GM19372 (cell line): Measurements from ENCODE around the gene PRPSAP1.
"Not testable (repeated sequence)": the region's sequence is repeated elsewhere in the genome, so short reads cannot be mapped to it uniquely, and the experiment has no call there.

Experiments used
- ATAC-seq: cut with Tn5 transposase; IDR thresholded peaks from one replicate; pipeline ENCODE4 v1.9.1; 2021; ENCODE audit warnings: mild to moderate bottlenecking, low read depth, moderate library complexity; ENCODE audit not compliant: unreplicated experiment

PRPSAP1 gene

DNA sequence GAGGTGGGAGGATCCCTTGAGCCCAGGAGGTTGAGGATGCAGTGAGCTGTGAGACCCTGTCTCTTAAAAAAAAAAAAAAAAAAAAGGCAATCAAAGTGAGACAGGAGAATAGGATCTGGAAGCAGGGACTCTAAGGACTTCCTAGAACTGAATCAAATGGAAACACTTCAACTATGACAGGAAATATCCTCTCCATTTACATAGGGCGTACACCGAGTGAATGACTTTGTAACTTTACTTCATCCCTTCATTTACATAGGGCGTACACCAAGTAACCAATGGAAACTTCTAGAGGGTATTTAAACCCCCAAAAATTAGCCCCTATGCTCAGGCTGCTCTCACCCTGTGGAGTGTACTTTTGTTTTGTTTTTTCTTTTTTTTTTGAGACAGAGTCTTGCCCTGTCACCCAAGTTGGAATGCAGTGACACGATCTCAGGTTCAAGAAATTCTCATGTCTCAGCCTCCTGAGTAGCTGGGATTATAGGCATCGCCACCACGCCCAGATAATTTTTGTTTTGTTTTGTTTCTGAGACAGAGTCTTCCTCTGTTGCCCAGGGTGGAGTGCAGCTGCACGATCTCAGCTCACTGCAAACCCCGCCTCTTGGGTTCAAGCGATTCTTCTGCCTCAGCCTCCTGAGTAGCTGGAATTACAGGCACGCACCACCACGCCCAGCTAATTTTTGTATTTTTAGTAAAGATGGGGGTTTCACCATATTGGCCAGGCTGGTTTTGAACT, 9.6 kb upstream of the PRPSAP1 start:
- no peak for ATAC-seq

DNA sequence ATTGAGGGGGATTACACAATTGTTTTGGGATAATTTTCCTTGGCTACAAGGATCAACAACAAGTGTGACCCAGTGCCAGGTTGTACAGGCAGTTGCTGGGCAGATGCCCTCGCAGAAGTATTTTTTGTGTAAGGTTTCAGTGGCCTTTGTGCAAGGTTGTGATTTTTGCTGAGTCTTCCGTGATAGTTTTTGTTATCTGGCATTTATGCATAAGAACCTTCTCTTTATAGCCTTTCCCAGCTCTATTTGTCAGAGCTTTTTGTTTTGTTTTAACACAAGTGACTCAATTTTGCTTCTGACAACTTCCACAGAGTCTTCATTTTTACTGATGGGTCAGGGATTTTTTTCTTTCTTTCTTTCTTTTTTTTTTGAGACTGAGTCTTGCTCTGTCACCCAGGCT, 6.7 kb upstream of the PRPSAP1 start:
- ATAC-seq: no peak

DNA sequence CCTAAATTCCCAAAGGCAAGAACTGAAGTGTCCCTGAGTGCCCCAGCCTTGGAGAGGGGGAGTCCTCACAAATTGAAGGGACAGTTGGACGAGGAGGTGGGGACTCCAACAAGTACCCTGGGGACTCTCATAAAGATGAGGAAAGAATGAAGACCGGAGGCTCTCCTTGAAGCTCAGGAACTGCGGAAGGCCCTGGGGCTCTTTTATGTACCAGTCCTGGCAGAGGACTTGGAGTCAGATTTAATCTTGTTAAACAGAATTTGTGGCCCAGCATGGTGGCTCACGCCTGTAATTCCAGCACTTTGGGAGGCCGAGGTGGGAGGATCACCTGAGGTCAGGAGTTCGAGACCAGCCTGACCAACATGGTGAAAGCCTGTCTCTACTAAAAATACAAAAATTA, 6.1 kb upstream of the PRPSAP1 start:
- ATAC-seq: not testable (repeated sequence)

DNA sequence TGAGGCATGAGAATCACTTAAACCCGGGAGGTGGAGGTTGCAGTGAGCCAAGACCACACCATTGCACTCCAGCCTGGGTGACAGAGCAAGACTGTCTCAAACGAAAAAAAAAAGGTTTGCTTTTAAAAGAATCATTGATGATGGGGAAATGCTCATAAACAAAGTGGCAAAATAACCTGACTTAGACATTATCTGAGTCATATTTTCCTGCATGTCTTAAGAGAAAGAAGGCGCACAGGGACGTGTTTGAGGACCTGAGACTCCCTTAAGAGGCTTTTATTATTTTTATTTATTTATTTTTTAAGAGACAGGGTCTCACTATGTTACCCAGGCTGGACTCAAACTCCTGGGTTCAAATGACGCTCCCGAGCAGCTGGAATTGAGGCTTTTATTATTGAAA, 5.7 kb upstream of the PRPSAP1 start:
- no peak for ATAC-seq

DNA sequence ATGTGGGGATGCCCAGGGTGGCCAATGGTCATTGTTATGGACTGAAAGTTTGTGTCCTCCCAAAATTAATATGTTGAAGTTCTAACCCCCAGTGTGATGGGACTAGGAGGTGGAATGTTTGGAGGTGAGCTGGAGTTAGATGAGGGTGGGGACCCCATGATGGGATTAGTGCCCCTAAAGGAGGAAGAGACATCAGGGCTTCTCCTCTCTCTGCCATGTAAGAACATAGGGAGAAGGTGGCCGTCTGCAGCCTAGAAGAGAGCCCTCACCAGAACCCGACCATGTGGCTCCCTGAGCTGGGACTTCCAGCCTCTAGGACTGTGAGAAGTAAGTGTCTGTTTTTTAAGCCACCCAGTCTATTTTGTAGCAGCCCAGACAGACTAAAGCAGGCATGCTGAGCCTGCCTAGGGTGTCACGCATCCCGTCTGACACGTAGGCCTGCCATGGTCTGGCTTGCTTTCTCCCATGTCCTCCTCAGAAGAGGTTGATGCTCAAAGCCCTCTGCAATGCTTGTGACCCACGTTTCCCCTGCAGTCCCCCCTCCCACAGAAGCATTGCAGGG, 4.0 kb upstream of the PRPSAP1 start:
- ATAC-seq: no peak

DNA sequence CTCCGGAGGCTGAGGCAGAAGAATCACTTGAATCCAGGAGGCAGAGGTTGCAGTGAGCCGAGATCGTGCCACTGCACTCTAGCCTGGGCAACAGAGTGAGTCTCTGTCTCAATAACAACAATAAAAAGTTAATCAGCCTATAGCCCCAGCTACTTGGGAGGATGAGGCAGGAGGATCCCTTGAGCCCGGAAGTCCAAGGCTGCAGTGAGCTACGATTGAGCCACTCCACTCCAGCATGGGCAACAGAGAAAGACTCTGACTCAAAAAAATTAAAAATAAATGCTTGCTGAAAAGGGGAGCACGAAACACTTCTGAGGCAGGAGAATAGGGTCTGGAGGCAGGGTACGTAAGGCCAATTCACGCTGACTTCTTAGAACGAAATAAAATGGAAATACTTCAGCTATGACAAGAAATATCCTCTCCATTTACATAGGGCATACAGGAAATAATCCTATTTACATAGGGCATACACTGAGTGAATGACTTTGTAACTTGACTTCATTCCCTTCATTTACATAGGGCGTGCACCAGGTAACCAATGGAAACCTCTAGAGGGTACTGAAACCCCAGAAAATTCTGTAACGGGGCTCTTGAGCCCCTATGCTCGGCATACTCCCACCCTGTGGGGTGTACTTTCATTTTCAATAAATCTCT, 3.2 kb upstream of the PRPSAP1 start:
- ATAC-seq: no peak

DNA sequence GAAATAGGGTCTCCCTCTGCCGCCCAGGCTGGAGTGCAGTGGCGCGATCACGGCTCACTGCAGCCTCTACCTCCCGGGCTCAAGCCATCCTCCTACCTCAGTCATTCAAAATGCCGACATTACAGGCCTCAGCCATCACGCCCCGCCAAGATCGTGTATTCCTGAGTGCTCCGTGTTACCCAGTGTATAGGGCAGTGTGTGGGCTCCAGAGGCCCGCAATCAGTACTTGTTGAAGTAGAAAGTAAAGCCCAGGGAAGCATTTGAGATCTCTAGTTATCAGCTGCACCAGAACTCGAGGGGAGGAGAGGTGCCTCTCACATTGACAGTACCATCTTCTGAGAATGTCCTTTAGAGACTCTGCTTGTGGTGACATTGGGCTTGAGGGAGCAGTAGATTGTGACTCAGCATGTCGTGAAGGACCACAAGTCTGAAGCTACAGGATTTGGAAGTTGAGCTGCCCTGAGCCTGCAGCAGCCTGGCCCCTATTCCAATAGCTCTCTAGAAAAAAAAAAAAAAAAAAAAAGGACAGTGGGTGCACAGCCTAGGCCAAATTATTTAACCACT, 1.1 kb upstream of the PRPSAP1 start:
- ATAC-seq: no peak

DNA sequence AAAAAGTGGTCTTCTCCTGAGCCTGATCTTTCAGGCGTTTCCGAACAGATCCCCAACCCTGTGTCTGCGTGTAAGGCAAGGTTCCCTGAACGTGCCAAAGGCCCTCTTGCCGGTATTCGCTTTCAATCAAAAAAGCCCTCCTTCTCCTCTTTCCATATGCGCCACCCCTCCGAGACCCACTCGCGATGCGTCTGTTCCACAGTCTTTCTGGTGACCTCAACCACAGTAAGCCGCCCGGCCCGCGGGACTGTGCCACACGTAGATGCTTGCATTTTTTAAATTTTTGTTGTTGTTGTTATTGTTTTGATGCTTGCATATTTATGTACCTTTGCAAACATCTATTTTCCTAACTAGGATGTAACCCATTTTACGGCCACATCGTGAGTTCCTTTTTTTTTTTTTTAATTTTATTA, 607 bp upstream of the PRPSAP1 start:
- ATAC-seq: no peak

DNA sequence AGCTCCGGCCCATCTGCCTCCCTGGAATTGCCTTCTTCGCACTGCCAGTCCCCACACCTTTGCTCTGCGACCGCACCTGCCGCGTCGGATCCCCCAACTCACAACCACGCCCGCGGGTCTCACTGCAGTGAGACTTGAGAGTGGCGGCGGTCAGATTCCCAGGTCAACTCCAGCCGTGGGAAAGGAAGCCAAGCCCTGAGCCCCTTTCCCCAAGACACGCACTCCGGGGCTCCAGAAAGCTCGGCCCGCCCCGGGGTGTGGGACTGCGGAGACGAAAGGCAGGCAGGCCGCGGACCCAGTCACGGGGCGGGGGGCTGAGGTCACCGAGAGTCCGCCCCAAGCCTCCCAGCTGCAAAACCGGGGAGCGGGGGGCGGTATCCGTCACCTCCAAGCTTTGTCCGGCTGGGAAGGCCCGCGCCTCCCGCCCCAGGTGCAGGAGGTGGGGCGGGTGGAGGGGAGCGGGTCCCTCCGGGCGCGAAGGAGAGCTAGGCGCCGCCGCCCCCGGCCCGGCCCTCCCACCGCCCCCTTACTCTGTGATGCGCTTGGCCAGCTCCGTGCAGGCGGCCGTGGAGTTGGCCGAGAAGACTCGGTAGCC, 615 bp downstream of the PRPSAP1 start:
- ATAC-seq: peak; percentile 26

DNA sequence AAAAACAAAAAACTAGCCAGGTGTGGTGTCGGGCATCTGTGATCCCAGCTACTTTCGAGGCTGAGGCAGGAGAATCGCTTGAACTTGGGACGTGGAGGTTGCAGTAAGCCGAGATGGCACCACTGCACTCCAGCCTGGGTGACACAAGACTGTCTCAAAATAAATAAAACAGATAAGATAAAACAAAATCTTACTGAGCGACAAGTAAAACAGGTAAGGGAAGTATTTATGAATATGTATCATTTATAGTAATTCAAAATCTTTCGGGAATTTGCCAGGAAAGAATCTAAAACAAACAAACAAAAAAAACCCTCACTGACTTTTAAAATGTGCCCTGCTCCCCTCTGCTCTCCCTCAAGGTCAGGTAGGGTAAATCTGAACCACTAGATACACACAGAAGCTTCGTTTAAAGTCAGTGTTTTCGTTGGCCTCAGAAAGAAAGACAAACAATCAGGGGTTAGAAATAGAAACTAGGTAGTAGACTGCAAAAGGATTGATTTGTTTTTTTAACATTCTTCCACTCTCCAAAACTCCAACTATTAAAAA, 2.1 kb downstream of the PRPSAP1 start:
- ATAC-seq: no peak

DNA sequence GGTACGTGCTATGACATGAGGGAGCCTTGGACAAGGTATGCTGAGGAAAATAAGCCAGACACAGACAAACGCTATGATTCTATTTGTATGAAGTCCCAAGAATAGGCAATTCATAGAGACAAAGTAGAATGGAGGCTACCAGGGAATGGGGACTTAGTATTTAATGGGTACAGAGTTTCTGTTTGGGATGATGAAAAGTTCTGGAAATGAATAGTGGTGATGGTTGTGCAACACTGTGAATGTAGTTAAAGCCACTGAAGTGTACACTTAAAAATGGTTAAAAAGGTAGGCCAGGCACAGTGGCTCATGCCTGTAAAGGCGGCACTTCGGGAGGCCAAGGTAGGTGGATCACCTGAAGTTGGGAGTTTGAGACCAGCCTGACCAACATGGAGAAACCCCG, 3.3 kb downstream of the PRPSAP1 start:
- no peak for ATAC-seq

DNA sequence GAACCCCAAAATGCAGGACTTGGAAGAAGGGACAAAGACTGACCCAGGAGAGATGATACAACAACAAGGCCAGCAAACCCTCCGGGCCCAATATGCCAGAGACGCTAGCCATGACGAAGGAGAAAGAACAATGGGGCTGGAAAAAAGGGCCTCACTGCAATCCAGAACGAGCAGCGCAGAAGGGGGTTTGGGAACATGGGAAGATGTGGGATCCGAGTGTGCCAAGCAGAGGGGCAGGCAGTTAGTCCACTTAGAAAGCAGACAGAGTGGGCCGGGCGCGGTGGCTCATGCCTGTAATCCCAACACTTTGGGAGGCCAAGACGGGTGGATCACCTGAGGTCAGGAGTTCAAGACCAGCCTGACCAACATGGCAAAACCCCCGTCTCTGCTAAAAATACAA, 6.8 kb downstream of the PRPSAP1 start:
- not testable (repeated sequence) for ATAC-seq

DNA sequence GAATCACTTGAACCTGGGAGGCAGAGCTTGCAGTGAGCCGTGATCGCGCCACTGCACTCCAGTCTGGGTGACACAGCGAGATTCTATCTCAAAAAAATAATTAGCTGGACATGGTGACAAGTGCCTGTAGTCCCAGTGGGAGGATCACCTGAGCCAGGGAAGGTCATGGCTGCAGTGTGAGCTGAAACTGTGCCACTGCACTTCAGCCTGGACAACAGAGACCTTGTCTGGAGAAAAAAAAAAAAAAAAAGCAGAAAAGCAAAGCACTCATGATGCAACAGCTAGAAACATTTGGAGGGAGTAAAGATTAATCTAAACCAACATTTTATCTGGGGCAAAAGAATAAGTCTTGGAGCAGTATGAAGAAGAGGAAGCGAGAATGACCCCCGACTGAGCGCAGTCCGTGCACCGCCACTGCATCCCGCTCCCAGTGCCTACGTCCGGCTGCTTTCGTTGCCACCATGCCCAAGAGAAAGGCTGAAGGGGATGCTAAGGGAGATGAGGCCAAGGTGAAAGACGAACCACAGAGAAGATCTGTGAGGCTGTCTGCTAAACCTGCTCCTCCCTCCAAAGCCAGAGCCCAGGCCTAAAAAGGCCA, 8.2 kb downstream of the PRPSAP1 start:
- no peak for ATAC-seq

DNA sequence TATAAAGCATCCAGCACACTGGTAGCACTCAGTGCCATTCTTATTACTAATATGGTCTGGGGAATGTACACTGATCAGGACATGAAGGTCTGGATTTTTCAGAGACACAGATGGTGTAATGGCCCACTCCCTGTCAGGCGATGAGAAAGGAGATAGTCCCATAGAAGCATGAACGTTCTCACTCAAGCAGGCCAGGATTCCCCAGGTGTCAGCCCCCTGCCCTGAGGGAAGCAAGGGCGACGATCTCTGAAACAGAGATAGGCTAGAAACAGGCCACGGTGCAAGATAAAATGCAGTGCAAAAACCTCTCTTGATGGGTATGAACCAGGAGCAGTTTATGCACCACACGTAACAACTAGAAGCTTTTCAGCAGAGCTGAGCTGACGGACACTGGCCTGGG, 10.6 kb downstream of the PRPSAP1 start:
- no peak for ATAC-seq

DNA sequence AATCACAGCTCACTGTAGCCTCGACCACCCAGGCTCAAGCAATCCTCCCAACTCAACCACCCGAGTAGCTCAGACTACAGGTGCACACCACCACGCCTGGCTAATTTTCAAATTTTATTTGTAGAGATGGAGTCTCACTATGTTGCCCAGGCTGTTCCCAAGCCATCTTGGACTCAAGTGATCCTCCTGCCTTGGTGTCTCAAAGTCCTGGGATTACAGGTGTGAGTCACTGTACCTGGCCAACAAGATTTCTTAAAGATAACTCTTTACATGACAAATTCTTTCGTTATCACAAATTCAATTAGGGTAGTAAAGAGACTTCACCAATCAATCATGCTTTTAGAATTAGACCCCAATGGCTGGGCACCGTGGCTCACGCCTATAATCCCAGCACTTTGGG, 12.4 kb downstream of the PRPSAP1 start:
- ATAC-seq: no peak

DNA sequence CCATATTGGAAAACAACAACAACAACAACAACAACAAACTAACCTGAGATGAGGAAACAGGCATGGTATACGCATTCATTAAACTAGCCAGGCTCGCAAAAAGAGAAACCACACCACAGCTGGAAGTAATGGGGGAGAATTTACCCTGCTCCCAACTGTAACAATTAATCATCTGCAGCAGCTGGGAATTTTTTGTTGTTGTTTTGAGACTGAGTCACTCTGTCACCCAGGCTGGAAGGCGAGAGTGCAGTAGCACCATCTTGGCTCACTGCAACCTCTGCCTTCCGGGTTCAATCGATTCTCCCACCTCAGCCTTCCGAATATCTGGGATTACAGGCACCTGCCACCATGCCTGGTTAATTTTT, 16.3 kb downstream of the PRPSAP1 start:
- ATAC-seq: no peak

DNA sequence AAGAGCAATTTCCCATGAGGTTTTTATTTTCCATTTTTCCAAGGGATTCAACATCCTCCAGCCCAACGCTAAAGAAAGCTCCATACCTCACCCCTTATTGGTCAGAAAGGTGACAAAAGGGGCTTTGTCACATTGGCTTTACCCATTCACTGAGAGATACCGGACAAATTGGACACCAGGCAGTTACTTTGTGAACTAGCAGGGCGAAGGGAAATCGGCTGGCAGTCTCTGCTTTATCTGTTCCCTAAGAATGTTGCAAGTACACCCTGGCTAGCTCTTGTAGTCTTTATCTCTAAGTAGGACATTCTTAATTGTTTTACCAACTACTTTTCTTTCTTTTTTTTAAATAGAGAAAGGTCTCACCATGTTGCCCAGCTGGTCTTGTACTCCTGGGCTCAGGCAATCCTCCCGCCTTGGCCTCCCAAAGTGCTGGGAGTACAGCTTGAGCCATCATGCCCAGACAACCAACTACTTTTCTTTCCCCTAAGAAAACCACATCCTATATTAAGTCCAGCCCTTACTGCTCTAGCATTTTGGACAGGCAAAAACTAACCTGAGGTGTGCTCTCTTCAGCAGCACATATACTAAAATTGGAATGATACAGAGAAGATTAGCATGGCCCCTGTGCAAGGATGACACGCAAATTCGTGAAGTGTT, 16.8 kb downstream of the PRPSAP1 start:
- no peak for ATAC-seq

DNA sequence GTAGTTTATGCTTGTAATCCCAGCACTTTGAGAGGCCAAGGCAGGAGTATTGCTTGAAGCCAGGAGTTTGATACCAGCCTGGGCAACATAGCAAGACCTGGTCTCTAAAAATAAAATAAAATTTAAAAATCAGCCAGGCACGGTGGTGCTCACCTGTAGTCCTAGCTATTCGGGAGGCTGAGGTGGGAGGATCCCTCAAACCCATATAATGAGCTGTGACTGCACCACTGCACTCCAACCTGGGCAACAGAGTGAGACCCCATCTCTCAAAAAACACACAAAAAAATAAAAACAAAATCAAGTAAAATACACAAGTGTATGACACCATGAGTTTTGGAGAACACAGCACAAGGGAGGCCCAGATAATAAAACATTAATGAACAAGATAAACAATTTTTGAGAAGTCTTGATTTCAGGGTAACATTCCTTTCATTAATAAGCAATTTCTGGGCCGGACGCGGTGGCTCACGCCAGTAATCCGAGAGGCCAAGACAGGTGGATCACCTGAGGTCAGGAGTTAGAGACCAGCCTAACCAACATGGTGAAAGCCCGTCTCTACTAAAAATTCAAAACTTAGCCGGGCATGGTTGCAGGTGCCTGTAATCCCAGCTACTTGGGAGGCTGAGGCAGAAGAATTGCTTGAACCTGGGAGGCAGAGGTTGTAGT, 17.9 kb downstream of the PRPSAP1 start:
- ATAC-seq: no peak

DNA sequence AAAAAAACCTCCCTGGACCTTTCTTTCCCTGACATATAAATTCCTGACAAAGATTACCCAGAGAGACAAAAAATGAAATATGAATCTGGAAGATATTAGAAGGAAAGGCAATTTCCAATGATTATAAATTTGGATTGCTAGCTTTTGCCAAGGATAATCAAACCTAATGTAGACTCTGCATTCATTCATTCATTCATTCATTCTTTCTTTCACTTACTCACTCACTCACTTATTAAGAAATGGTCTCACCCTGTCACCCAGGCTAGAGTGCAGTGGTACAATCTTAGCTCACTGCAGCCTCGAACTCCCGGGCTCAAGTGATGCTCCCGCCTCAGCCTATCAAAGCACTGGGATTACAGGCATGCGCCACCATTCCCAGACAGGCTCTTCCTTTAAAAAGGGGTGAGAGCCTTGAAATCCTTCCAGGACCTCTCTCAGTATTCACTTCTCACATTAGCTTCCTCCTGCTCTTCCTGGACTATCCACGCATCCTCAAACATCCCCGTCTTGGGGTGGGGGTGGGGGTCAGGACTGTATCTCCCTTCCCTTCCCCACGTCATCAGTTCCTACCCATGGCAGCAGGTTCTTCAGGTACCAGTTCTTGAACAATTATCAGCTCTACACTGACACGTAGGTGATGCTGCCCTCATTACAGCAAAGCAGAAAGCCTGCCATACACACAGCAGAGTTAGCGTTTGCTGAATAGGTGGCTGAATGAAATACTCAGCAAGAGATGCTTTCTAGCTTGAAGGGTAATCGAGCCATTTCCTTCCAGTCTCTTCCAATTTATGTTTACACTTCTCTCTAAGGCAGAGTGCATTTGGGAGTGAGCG, 19.8 kb downstream of the PRPSAP1 start:
- no peak for ATAC-seq
